H9 (cell line): ENCODE data around the gene GAS2L2. TPM values are rescaled to one million over a fixed set of nuclear protein-coding genes. Genes with fewer than 3 reads are reported as not detected.

ENCODE experiments used
- DNase-seq: peaks from one replicate; pipeline ENCODE4 v3.0.0-alpha.2; 2017
- H2AFZ ChIP-seq: one replicate; pipeline ENCODE4 v1.6.1; 2013; ENCODE audit warnings: mild to moderate bottlenecking, low read length, control low read depth, moderate library complexity
- H2AK5ac ChIP-seq: 2 replicates; pipeline ENCODE4 v1.6.1; 2013; ENCODE audit warnings: low read length, control low read depth, mixed read lengths; ENCODE audit not compliant: insufficient read length
- H2BK120ac ChIP-seq: one replicate; pipeline ENCODE4 v1.6.1; 2013; ENCODE audit warnings: low read depth, mild to moderate bottlenecking, low read length, control low read depth, inconsistent platforms; ENCODE audit not compliant: poor library complexity, severe bottlenecking
- H2BK12ac ChIP-seq: 2 replicates; pipeline ENCODE4 v1.6.1; 2013; ENCODE audit warnings: low read length, control low read depth, mixed read lengths, low read depth; ENCODE audit not compliant: insufficient read length
- H2BK15ac ChIP-seq: 2 replicates; pipeline ENCODE4 v1.6.1; 2013; ENCODE audit warnings: low read depth, low read length, control low read depth
- H2BK20ac ChIP-seq: one replicate; pipeline ENCODE4 v1.6.1; 2013; ENCODE audit warnings: low read depth, mild to moderate bottlenecking, low read length, control low read depth, inconsistent platforms; ENCODE audit not compliant: poor library complexity, severe bottlenecking
- H2BK5ac ChIP-seq: 2 replicates; pipeline ENCODE4 v1.6.1; 2013; ENCODE audit warnings: low read length, control low read depth, mixed read lengths; ENCODE audit not compliant: insufficient read length
- H3K14ac ChIP-seq: 2 replicates; pipeline ENCODE4 v1.6.1; 2013; ENCODE audit warnings: low read length, control low read depth; ENCODE audit not compliant: insufficient read depth
- H3K18ac ChIP-seq: 2 replicates; pipeline ENCODE4 v1.6.1; 2013; ENCODE audit warnings: low read depth, mild to moderate bottlenecking, mixed read lengths, low read length, control low read depth; ENCODE audit not compliant: insufficient read length
- H3K23ac ChIP-seq: 2 replicates; pipeline ENCODE4 v1.6.1; 2013; ENCODE audit warnings: low read length, control low read depth, mixed read lengths, low read depth; ENCODE audit not compliant: insufficient read length
- H3K23me2 ChIP-seq: 2 replicates; pipeline ENCODE4 v1.6.1; 2013; ENCODE audit warnings: low read depth, mild to moderate bottlenecking, mixed read lengths, low read length, control low read depth; ENCODE audit not compliant: insufficient read length, poor library complexity, severe bottlenecking
- H3K27ac ChIP-seq: 2 replicates; pipeline ENCODE4 v1.5.1; 2013; ENCODE audit warnings: low read length, control low read depth, mixed read lengths, low read depth; ENCODE audit not compliant: insufficient read length
- H3K27me3 ChIP-seq: 2 replicates; pipeline ENCODE4 v1.6.1; 2013; ENCODE audit warnings: low read length, control low read depth, inconsistent platforms; ENCODE audit not compliant: insufficient read depth
- H3K4ac ChIP-seq: 2 replicates; pipeline ENCODE4 v1.6.1; 2013; ENCODE audit warnings: low read depth, mild to moderate bottlenecking, control low read depth, inconsistent platforms, low read length, moderate library complexity
- H3K4me1 ChIP-seq: 2 replicates; pipeline ENCODE4 v1.6.1; 2013; ENCODE audit warnings: low read length, control low read depth, inconsistent platforms; ENCODE audit not compliant: insufficient read depth
- H3K4me2 ChIP-seq: 2 replicates; pipeline ENCODE4 v1.6.1; 2013; ENCODE audit warnings: low read length, control low read depth, mixed read lengths; ENCODE audit not compliant: insufficient read length, insufficient read depth
- H3K56ac ChIP-seq: 2 replicates; pipeline ENCODE4 v1.6.1; 2013; ENCODE audit warnings: low read depth, mild to moderate bottlenecking, mixed read lengths, low read length, control low read depth; ENCODE audit not compliant: insufficient read length
- H3K79me1 ChIP-seq: 2 replicates; pipeline ENCODE4 v1.6.1; 2013; ENCODE audit warnings: low read depth, mild to moderate bottlenecking, moderate library complexity, low read length, control low read depth, inconsistent platforms; ENCODE audit not compliant: insufficient read depth, poor library complexity, severe bottlenecking
- H3K79me2 ChIP-seq: 2 replicates; pipeline ENCODE4 v1.6.1; 2013; ENCODE audit warnings: low read length, control low read depth, inconsistent platforms; ENCODE audit not compliant: insufficient read depth
- H3K9ac ChIP-seq: 2 replicates; pipeline ENCODE4 v1.6.1; 2013; ENCODE audit warnings: low read length, control low read depth, mixed read lengths; ENCODE audit not compliant: insufficient read length; ENCODE audit errors: extremely low read depth
- H3K9me3 ChIP-seq: one replicate; pipeline ENCODE4 v1.6.1; 2013; ENCODE audit warnings: low read depth, low read length, inconsistent platforms; ENCODE audit not compliant: control insufficient read depth
- H3T11ph ChIP-seq: one replicate; pipeline ENCODE4 v1.6.1; 2013; ENCODE audit warnings: mild to moderate bottlenecking, low read length, control low read depth, inconsistent platforms
- H4K20me1 ChIP-seq: one replicate; pipeline ENCODE4 v1.6.1; 2013; ENCODE audit not compliant: control insufficient read depth, insufficient read length, insufficient read depth
- H4K5ac ChIP-seq: 2 replicates; pipeline ENCODE4 v1.6.1; 2013; ENCODE audit warnings: low read depth, mild to moderate bottlenecking, mixed read lengths, low read length, control low read depth; ENCODE audit not compliant: insufficient read length
- H4K8ac ChIP-seq: replicated peaks from 2 replicates; pipeline ENCODE4 v1.6.1; 2013; ENCODE audit warnings: low read length, control low read depth, mixed read lengths, low read depth; ENCODE audit not compliant: insufficient read length
- H4K91ac ChIP-seq: 2 replicates; pipeline ENCODE4 v1.6.1; 2013; ENCODE audit warnings: low read depth, mild to moderate bottlenecking, moderate library complexity, mixed read lengths, low read length, control low read depth; ENCODE audit not compliant: insufficient read length
- H3K27ac Mint-ChIP-seq, 3 experiments: 2 replicates in 2 of 3; 3 replicates in 1 of 3; pipeline ENCODE4 v1.8.0; 2020 to 2021; ENCODE audit warnings: mixed read lengths in 3 of 3, mild to moderate bottlenecking in 1 of 3, moderate library complexity in 1 of 3
- H3K27me3 Mint-ChIP-seq: 2 replicates; pipeline ENCODE4 v1.8.0; 2021; ENCODE audit warnings: low read depth, mild to moderate bottlenecking, moderate library complexity, mixed read lengths
- H3K36me3 Mint-ChIP-seq, 3 experiments: 2 replicates in 2 of 3; 3 replicates in 1 of 3; pipeline ENCODE4 v1.8.0; 2020 to 2021; ENCODE audit warnings: low read depth in 3 of 3, mixed read lengths in 3 of 3; ENCODE audit not compliant: insufficient read depth in 1 of 3
- H3K4me1 Mint-ChIP-seq, 2 experiments: 2 replicates each; pipeline ENCODE4 v1.8.0; 2020; ENCODE audit warnings: mixed read lengths in 2 of 2
- H3K4me3 Mint-ChIP-seq, 2 experiments: 2 replicates in 1 of 2; 3 replicates in 1 of 2; pipeline ENCODE4 v1.8.0; 2020 to 2021; ENCODE audit warnings: mild to moderate bottlenecking in 2 of 2, mixed read lengths in 2 of 2, moderate library complexity in 1 of 2
- H3K9me3 Mint-ChIP-seq, 2 experiments: 2 replicates in 1 of 2; 3 replicates in 1 of 2; pipeline ENCODE4 v1.8.0; 2020; ENCODE audit warnings: mild to moderate bottlenecking in 2 of 2, mixed read lengths in 2 of 2, moderate library complexity in 1 of 2
- WGBS: extraction: QIAGEN DNeasy Blood & Tissue Kit; methylation state at CpG from one replicate; pipeline ENCODE4 v1.1.7; 2013; ENCODE audit warnings: missing lambda C conversion rate, low lambda C conversion rate, mixed read lengths; ENCODE audit not compliant: insufficient read length; ENCODE audit errors: extremely low coverage; 5-methylcytosine and 5-hydroxymethylcytosine counted together
- total RNA-seq: library from RNA; stranded (reverse); gene quantifications from 2 replicates; pipeline ENCODE4 v1.2.1, GENCODE V29; 2021
- TF ChIP-seq, protein P1 (sequence below): fragments of 200-600 bp; sonication (generic); conservative IDR thresholded peaks from 3 replicates; pipeline ENCODE4 v1.8.0; 2021; ENCODE audit warnings: antibody characterized with exemption, mild to moderate bottlenecking

Gene GAS2L2
- total RNA-seq, 1 experiment from 2014 or later: not detected

- Mint-ChIP-seq H3K36me3 (no peaks in the 10 kb centered on the region), H3K27ac (no peak overlapping the region), H3K9me3 (no peaks in the 10 kb centered on the region; a peak in 2 of 5 replicates), H3K4me1 (peaks cover 20 to 33% of the 10 kb centered on the region in 2 experiments), H3K4me3 (peak overlapping the region; percentile 48 to 67; a peak in 2 of 5 replicates), H3K27me3 (peaks cover 35% of the 10 kb centered on the region)
- no peak overlapping the region; the same call in 1 of the 2 replicates for H3K14ac ChIP-seq
- no peak overlapping the region for H2BK12ac ChIP-seq
- H3K79me2 ChIP-seq: no peaks in the 10 kb centered on the region
- H3K9me3 ChIP-seq: no peaks in the 10 kb centered on the region
- no peak overlapping the region for H3K56ac ChIP-seq
- no peak overlapping the region for H2BK120ac ChIP-seq
- H3K4ac ChIP-seq: no peak overlapping the region
- H3K9ac ChIP-seq: no peak overlapping the region
- no peak overlapping the region for H3T11ph ChIP-seq
- no peaks in the 10 kb centered on the region for H3K4me1 ChIP-seq
- no peaks in the 10 kb centered on the region for H3K23me2 ChIP-seq
- peaks cover 7% of the 10 kb centered on the region; the same call in 1 of the 2 replicates for H3K27me3 ChIP-seq
- TF ChIP-seq, protein P1, sequence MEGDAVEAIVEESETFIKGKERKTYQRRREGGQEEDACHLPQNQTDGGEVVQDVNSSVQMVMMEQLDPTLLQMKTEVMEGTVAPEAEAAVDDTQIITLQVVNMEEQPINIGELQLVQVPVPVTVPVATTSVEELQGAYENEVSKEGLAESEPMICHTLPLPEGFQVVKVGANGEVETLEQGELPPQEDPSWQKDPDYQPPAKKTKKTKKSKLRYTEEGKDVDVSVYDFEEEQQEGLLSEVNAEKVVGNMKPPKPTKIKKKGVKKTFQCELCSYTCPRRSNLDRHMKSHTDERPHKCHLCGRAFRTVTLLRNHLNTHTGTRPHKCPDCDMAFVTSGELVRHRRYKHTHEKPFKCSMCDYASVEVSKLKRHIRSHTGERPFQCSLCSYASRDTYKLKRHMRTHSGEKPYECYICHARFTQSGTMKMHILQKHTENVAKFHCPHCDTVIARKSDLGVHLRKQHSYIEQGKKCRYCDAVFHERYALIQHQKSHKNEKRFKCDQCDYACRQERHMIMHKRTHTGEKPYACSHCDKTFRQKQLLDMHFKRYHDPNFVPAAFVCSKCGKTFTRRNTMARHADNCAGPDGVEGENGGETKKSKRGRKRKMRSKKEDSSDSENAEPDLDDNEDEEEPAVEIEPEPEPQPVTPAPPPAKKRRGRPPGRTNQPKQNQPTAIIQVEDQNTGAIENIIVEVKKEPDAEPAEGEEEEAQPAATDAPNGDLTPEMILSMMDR: no peak
- no peak overlapping the region for H3K23ac ChIP-seq
- no peak overlapping the region for H2BK5ac ChIP-seq
- H3K27ac ChIP-seq: no peak overlapping the region
- no peak overlapping the region for H2AFZ ChIP-seq
- H3K79me1 ChIP-seq: no peaks in the 10 kb centered on the region
- peak overlapping the region; percentile 11 for H3K4me2 ChIP-seq
- no peak overlapping the region for H2BK15ac ChIP-seq
- H3K18ac ChIP-seq: no peak overlapping the region
- no peak overlapping the region for H2BK20ac ChIP-seq
- no peak overlapping the region for H2AK5ac ChIP-seq
- no peak overlapping the region for H4K91ac ChIP-seq
- no peak overlapping the region for H4K5ac ChIP-seq
- H4K8ac ChIP-seq: no peak overlapping the region
- DNase-seq: no peak
- WGBS: no CpG with 5 or more reads among the region's 10 CpGs
- H4K20me1 ChIP-seq: no peaks in the 10 kb centered on the region
Observed at GRCh38 chr17:35750526-35751395, 2.3 kb downstream of the GAS2L2 start.
